Vagina (tissue), 2 donors: ENCODE data around the gene CDH1.

Experiments
- CTCF ChIP-seq, 3 experiments: fragments of 450-650 bp in 2 of 3; fragments of 200-600 bp in 1 of 3; sonication (generic) in 1 of 3; IDR thresholded peaks; one replicate each; pipeline ENCODE4 v1.5.1; 2017 to 2019; ENCODE audit warnings: antibody characterized with exemption in 3 of 3, mild to moderate bottlenecking in 2 of 3, moderate library complexity in 2 of 3
- POLR2A ChIP-seq, 2 donors: fragments of 450-650 bp; IDR thresholded peaks; one replicate each; pipeline ENCODE4 v1.6.1; 2017; ENCODE audit warnings: antibody characterized with exemption in 2 of 2, mild to moderate bottlenecking in 2 of 2, moderate library complexity in 2 of 2

- no peak for TF ChIP-seq POLR2A (IDR thresholded peaks at IDR 0.05)
- TF ChIP-seq CTCF (IDR thresholded peaks at IDR 0.05) = no peak
Measured at GRCh38 chr16:68764862-68765261, 27.8 kb downstream of the CDH1 start.
